T-helper 2 cell treated with Interferon-gamma antibody and Interleukin-4, amounts not matched to agents 100 ng/mL and 5 ng/mL, for 36 hours (primary cell): ENCODE measurements around the gene PLXNB2. TPM values are rescaled to one million over a fixed set of nuclear protein-coding genes. Genes with fewer than 3 reads are reported as not detected.
"Not testable (repeated sequence)": the region's sequence is repeated elsewhere in the genome, so short reads cannot be mapped to it uniquely, and the experiment has no call there.

Experiments used
- intact Hi-C: fragments of 100-400 bp; cut with micrococcal nuclease; formaldehyde crosslinking; loops from one replicate; pipeline ENCODE4 v1.15.1; 2023
- total RNA-seq: library from RNA; stranded (reverse); gene quantifications from 2 replicates; pipeline ENCODE4 v1.2.3, GENCODE V29; 2022

Gene PLXNB2
- total RNA-seq, 1 donor from 2014 or later = 11.0 TPM

- intact Hi-C loops = loop anchor here (2.0 to 5.0 kb wide), 2 partner anchors 56 to 74 kb away; partner anchors contain the start of genes HDAC10 and MAPK11
These were observed 18.9 kb upstream of the PLXNB2 start for GRCh38 chr22:50326225-50326955.

- intact Hi-C loops = loop anchor here (2.0 to 5.0 kb wide), 2 partner anchors 55 to 73 kb away; partner anchors contain the start of genes HDAC10 and MAPK11
These were observed 18.2 kb upstream of the PLXNB2 start for GRCh38 chr22:50325444-50326224.

GRCh38 chr22:50323900-50324299 lies 16.5 kb upstream of the PLXNB2 start:
- intact Hi-C loops = no loop called here

- intact Hi-C loops = not testable (repeated sequence)
These were observed 15.1 kb upstream of the PLXNB2 start for GRCh38 chr22:50322382-50323104.

GRCh38 chr22:50320671-50321325 lies 13.4 kb upstream of the PLXNB2 start:
- intact Hi-C loops = no loop called here

GRCh38 chr22:50320116-50320515 lies 12.7 kb upstream of the PLXNB2 start:
- intact Hi-C loops = no loop called here

GRCh38 chr22:50319503-50319951 lies 12.1 kb upstream of the PLXNB2 start:
- intact Hi-C loops = no loop called here

GRCh38 chr22:50318698-50319411 lies 11.4 kb upstream of the PLXNB2 start:
- intact Hi-C loops = no loop called here

GRCh38 chr22:50318356-50318697 lies 10.9 kb upstream of the PLXNB2 start:
- intact Hi-C loops = no loop called here

- intact Hi-C loops = no loop called here
These were observed 10.2 kb upstream of the PLXNB2 start for GRCh38 chr22:50317674-50318073.

- intact Hi-C loops = no loop called here
These were observed 9.7 kb upstream of the PLXNB2 start for GRCh38 chr22:50317178-50317577.

GRCh38 chr22:50316114-50317065 lies 8.9 kb upstream of the PLXNB2 start:
- intact Hi-C loops = no loop called here

GRCh38 chr22:50315289-50316113 lies 8.1 kb upstream of the PLXNB2 start:
- intact Hi-C loops = loop anchor here (2.0 kb wide), 1 partner anchor 27 kb away; the partner anchor contains the start of gene PPP6R2

- intact Hi-C loops = loop anchor here (2.0 kb wide), 1 partner anchor 28 kb away; the partner anchor contains the start of gene PPP6R2
These were observed 7.2 kb upstream of the PLXNB2 start for GRCh38 chr22:50314455-50315288.

- intact Hi-C loops = loop anchor here (2.0 kb wide), 1 partner anchor 29 kb away; the partner anchor contains the start of gene PPP6R2
These were observed 6.6 kb upstream of the PLXNB2 start for GRCh38 chr22:50314081-50314454.

- intact Hi-C loops = no loop called here
These were observed 6.2 kb upstream of the PLXNB2 start for GRCh38 chr22:50313600-50313999.

- intact Hi-C loops = no loop called here
These were observed 5.6 kb upstream of the PLXNB2 start for GRCh38 chr22:50313021-50313420.
